IMR-90 (cell line): Measurements from ENCODE around the gene KLC3. TPM values are rescaled to one million over a fixed set of nuclear protein-coding genes. Genes with fewer than 3 reads are reported as not detected.
"Not testable (repeated sequence)": the region's sequence is repeated elsewhere in the genome, so short reads cannot be mapped to it uniquely, and the experiment has no call there.

Source experiments
- ATAC-seq: fragments of 200-7000 bp; cut with Tn5 transposase; 2 replicates; pipeline ENCODE4 v1.9.1; 2020; ENCODE audit warnings: low read depth, mild to moderate bottlenecking, moderate library complexity
- BruUV-seq: library from RNA; stranded (reverse); fragments of 400-500 nt; replicated peaks from 2 replicates; lab custom pipeline; 2021; lab: Mats Ljungman, UMichigan
- CTCF ChIA-PET: fragments of 300-600 bp; formaldehyde crosslinking; extraction: SDS; loops from one replicate; lab custom pipeline; 2021; ENCODE audit warnings: antibody characterized with exemption; lab: Yijun Ruan, JAX
- POLR2A ChIA-PET: fragments of 300-600 bp; sonication (Branson Sonifier 250); formaldehyde crosslinking; loops from one replicate; lab custom pipeline; 2022; ENCODE audit warnings: antibody characterized with exemption; ENCODE audit not compliant: unreplicated experiment; lab: Charles Lee
- DNase-seq: peaks from one replicate; pipeline ENCODE4 v3.0.0; 2013
- H2AFZ ChIP-seq: replicated peaks from 2 replicates; pipeline ENCODE3; 2013; ENCODE audit warnings: low read length, mild to moderate bottlenecking; ENCODE audit not compliant: poor library complexity
- H2AK5ac ChIP-seq: 2 replicates; pipeline ENCODE4 v1.6.1; 2013; ENCODE audit warnings: low read depth, low read length, inconsistent platforms
- H2AK9ac ChIP-seq: replicated peaks from 2 replicates; pipeline ENCODE3; 2013; ENCODE audit warnings: mild to moderate bottlenecking, low read depth, low read length, moderate library complexity; ENCODE audit not compliant: poor library complexity
- H2BK120ac ChIP-seq: 2 replicates; pipeline ENCODE4 v1.6.1; 2013; ENCODE audit warnings: low read depth, low read length, inconsistent platforms
- H2BK15ac ChIP-seq: 3 replicates; pipeline ENCODE4 v1.6.1; 2013; ENCODE audit warnings: low read depth, low read length, inconsistent platforms
- H2BK20ac ChIP-seq: 2 replicates; pipeline ENCODE4 v1.6.1; 2013; ENCODE audit warnings: low read depth, mild to moderate bottlenecking, inconsistent platforms, low read length, moderate library complexity
- H2BK5ac ChIP-seq: 2 replicates; pipeline ENCODE4 v1.6.1; 2013; ENCODE audit warnings: mild to moderate bottlenecking, low read depth, low read length, inconsistent platforms; ENCODE audit not compliant: poor library complexity, severe bottlenecking
- H3K14ac ChIP-seq: replicated peaks from 2 replicates; pipeline ENCODE4 v1.6.1; 2013; ENCODE audit warnings: low read depth, low read length, inconsistent platforms
- H3K18ac ChIP-seq: 2 replicates; pipeline ENCODE4 v1.6.1; 2013; ENCODE audit warnings: low read depth, low read length, control low read depth
- H3K23ac ChIP-seq: 2 replicates; pipeline ENCODE4 v1.6.1; 2013; ENCODE audit warnings: low read depth, low read length, inconsistent platforms
- H3K27ac ChIP-seq: 2 replicates; pipeline ENCODE4 v1.5.1; 2013; ENCODE audit warnings: mild to moderate bottlenecking, control low read depth, low read length; ENCODE audit not compliant: insufficient read depth
- H3K27me3 ChIP-seq: 2 replicates; pipeline ENCODE4 v1.6.1; 2013; ENCODE audit warnings: low read length; ENCODE audit not compliant: control insufficient read depth, insufficient read depth
- H3K36me3 ChIP-seq: 2 replicates; pipeline ENCODE4 v1.6.1; 2013; ENCODE audit warnings: low read length, mixed read lengths; ENCODE audit not compliant: control insufficient read depth, insufficient read depth
- H3K4ac ChIP-seq: 2 replicates; pipeline ENCODE4 v1.6.1; 2013; ENCODE audit warnings: low read depth, low read length, inconsistent platforms
- H3K4me1 ChIP-seq: 2 replicates; pipeline ENCODE4 v1.6.1; 2013; ENCODE audit warnings: low read length, mixed read lengths; ENCODE audit not compliant: control insufficient read depth, insufficient read depth
- H3K4me2 ChIP-seq: 2 replicates; pipeline ENCODE4 v1.6.1; 2013; ENCODE audit warnings: low read depth, mild to moderate bottlenecking, control low read depth, low read length, moderate library complexity
- H3K4me3 ChIP-seq: 2 replicates; pipeline ENCODE4 v1.5.1; 2013; ENCODE audit warnings: low read depth, mild to moderate bottlenecking, control low read depth, low read length, moderate library complexity; ENCODE audit not compliant: insufficient read depth
- H3K56ac ChIP-seq: 2 replicates; pipeline ENCODE4 v1.6.1; 2013; ENCODE audit warnings: low read length, inconsistent platforms; ENCODE audit not compliant: insufficient read depth; ENCODE audit errors: extremely low read depth
- H3K79me1 ChIP-seq, 2 experiments: 2 replicates each; pipeline ENCODE4 v1.6.1; 2013; ENCODE audit warnings: low read length in 2 of 2, inconsistent platforms in 1 of 2, low read depth in 1 of 2
- H3K9ac ChIP-seq: 2 replicates; pipeline ENCODE4 v1.6.1; 2013; ENCODE audit warnings: low read depth, low read length, control low read depth
- H3K9me1 ChIP-seq: 2 replicates; pipeline ENCODE4 v1.6.1; 2013; ENCODE audit warnings: low read length, inconsistent platforms; ENCODE audit not compliant: insufficient read depth
- H3K9me3 ChIP-seq: 2 replicates; pipeline ENCODE4 v1.6.1; 2013; ENCODE audit warnings: low read length; ENCODE audit not compliant: control insufficient read depth, insufficient read depth
- H4K20me1 ChIP-seq: 2 replicates; pipeline ENCODE4 v1.6.1; 2013; ENCODE audit warnings: low read length, inconsistent platforms; ENCODE audit not compliant: insufficient read depth
- H4K5ac ChIP-seq: 2 replicates; pipeline ENCODE4 v1.6.1; 2013; ENCODE audit warnings: mild to moderate bottlenecking, low read depth, low read length, control low read depth
- H4K8ac ChIP-seq, 2 experiments: 2 replicates each; pipeline ENCODE4 v1.6.1; 2013; ENCODE audit warnings: low read depth in 2 of 2, low read length in 2 of 2, control low read depth in 1 of 2, inconsistent platforms in 1 of 2
- H4K91ac ChIP-seq: 2 replicates; pipeline ENCODE4 v1.6.1; 2013; ENCODE audit warnings: low read depth, low read length, inconsistent platforms; ENCODE audit not compliant: insufficient read depth
- FOS ChIP-seq: fragments of 150-350 bp; IDR thresholded peaks from 2 replicates; pipeline ENCODE4 v1.6.1; 2016; ENCODE audit warnings: low read depth, low read length
- MAZ ChIP-seq: IDR thresholded peaks from 2 replicates; pipeline ENCODE4 v1.6.1; 2012; ENCODE audit warnings: low read depth, mild to moderate bottlenecking, low read length, improper control_type of control experiment, moderate library complexity, borderline replicate concordance
- MXI1 ChIP-seq: IDR thresholded peaks from 2 replicates; pipeline ENCODE4 v1.6.1; 2012; ENCODE audit warnings: low read depth, mild to moderate bottlenecking, low read length, moderate library complexity, borderline replicate concordance
- POLR2A ChIP-seq: IDR thresholded peaks from 2 replicates; pipeline ENCODE4 v1.6.1; 2012; ENCODE audit warnings: mild to moderate bottlenecking, low read depth, low read length
- SMC3 ChIP-seq: fragments of 150-350 bp; IDR thresholded peaks from 2 replicates; pipeline ENCODE4 v1.6.1; 2016; ENCODE audit warnings: low read depth, mild to moderate bottlenecking, antibody characterized with exemption, low read length, moderate library complexity
- USF2 ChIP-seq: fragments of 150-350 bp; IDR thresholded peaks from 2 replicates; pipeline ENCODE4 v1.6.1; 2017; ENCODE audit warnings: mild to moderate bottlenecking, antibody characterized with exemption, low read length, low read depth
- WGBS, 2 experiments: methylation state at CpG; one replicate each; pipeline versions ENCODE4 v1.1.5 to v1.1.7; 2013; ENCODE audit warnings: missing lambda C conversion rate in 2 of 2; ENCODE audit not compliant: insufficient read length in 1 of 2; ENCODE audit errors: extremely low coverage in 2 of 2; 5-methylcytosine and 5-hydroxymethylcytosine counted together
- dilution Hi-C: fragments of 300-500 bp; cut with HindIII; formaldehyde crosslinking; loops from one replicate; pipeline ENCODE4 v1.14.3; 2018; ENCODE audit warnings: low sequenced_read_pairs; ENCODE audit not compliant: unreplicated experiment
- in situ Hi-C: fragments of 300-500 bp; cut with MboI; formaldehyde crosslinking; loops from 3 replicates; pipeline ENCODE4 v1.14.3; 2019; ENCODE audit warnings: low sequenced_read_pairs, inconsistent platforms, mixed read lengths
- intact Hi-C: fragments of 100-400 bp; cut with micrococcal nuclease; formaldehyde crosslinking; loops from 2 replicates; pipeline ENCODE4 v1.10.0; 2022
- polyA plus RNA-seq, 3 experiments: library from polyadenylated mRNA; depleted of rRNA; stranded (reverse); fragments of >200 nt; gene quantifications; 2 replicates each; pipeline ENCODE4 v1.2.3, GENCODE V29; 2012; ENCODE audit warnings: low replicate concordance in 1 of 3
- total RNA-seq: library from RNA; depleted of rRNA; stranded (reverse); fragments of >200 nt; gene quantifications from 2 replicates; pipeline ENCODE4 v1.2.3, GENCODE V29; 2012
- TF ChIP-seq, protein P1 (sequence below): conservative IDR thresholded peaks from 2 replicates; pipeline ENCODE4 v1.5.1; 2012; ENCODE audit warnings: mild to moderate bottlenecking, low read depth, low read length, improper control_type of control experiment

The KLC3 gene
- total and polyA plus RNA-seq, 2 of the 4 experiments (the other 2 are of a cell fraction): 0.14 to 0.18 TPM

DNA sequence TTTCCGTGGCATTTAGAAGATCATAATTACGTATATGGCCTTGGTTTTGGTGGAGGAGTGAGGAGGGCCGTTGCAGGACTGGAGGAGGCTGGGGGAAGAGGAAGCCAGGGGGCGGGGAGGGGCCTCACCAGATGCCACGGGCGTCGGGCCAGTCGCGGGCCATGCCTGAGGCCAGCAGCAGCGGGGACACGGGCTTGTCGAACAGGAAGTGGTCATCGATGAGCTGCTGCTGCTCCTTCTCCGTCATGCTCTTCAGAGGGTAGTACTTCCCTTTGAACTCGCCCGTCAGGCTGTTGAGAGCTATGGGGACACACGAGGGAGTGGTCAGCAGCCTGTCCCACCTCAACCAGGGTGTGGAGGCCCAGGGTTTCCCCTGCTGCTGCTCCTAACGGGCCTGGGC lies 28.9 kb upstream of the KLC3 start:
- no peak overlapping the region for H2BK15ac ChIP-seq
- no peak overlapping the region for H3K14ac ChIP-seq
- H3K9me3 ChIP-seq: no peaks in the 10 kb centered on the region
- ChIA-PET CTCF (no interaction called here), POLR2A (no interaction called here)
- H2BK120ac ChIP-seq: no peak overlapping the region
- BruUV-seq: no TSS peak
- H4K8ac ChIP-seq: no peak overlapping the region
- no peak overlapping the region for H2BK5ac ChIP-seq
- intact Hi-C loops (no loop called here), dilution Hi-C loops (no loop called here), in situ Hi-C loops (no loop called here)
- no peak overlapping the region for H3K18ac ChIP-seq
- no peak overlapping the region for H4K91ac ChIP-seq
- TF ChIP-seq FOS: no peak
- TF ChIP-seq MAZ: no peak
- no peak for TF ChIP-seq SMC3
- no peak for TF ChIP-seq MXI1
- no peak for TF ChIP-seq USF2
- TF ChIP-seq POLR2A: no peak
- TF ChIP-seq, protein P1, sequence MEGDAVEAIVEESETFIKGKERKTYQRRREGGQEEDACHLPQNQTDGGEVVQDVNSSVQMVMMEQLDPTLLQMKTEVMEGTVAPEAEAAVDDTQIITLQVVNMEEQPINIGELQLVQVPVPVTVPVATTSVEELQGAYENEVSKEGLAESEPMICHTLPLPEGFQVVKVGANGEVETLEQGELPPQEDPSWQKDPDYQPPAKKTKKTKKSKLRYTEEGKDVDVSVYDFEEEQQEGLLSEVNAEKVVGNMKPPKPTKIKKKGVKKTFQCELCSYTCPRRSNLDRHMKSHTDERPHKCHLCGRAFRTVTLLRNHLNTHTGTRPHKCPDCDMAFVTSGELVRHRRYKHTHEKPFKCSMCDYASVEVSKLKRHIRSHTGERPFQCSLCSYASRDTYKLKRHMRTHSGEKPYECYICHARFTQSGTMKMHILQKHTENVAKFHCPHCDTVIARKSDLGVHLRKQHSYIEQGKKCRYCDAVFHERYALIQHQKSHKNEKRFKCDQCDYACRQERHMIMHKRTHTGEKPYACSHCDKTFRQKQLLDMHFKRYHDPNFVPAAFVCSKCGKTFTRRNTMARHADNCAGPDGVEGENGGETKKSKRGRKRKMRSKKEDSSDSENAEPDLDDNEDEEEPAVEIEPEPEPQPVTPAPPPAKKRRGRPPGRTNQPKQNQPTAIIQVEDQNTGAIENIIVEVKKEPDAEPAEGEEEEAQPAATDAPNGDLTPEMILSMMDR: no peak
- no peak overlapping the region for H3K4me3 ChIP-seq
- H2AK9ac ChIP-seq: no peak overlapping the region
- H3K9ac ChIP-seq: no peak overlapping the region
- peaks cover 22% of the 10 kb centered on the region for H3K27me3 ChIP-seq
- DNase-seq: no peak
- 0 out of 2 replicates have a peak, but pooled peaks cover 3% of the 10 kb centered on the region for H3K9me1 ChIP-seq
- no peak overlapping the region for H4K5ac ChIP-seq
- H3K4me1 ChIP-seq: no peaks in the 10 kb centered on the region
- no peak for ATAC-seq
- no peak overlapping the region for H3K27ac ChIP-seq
- H2AK5ac ChIP-seq: no peak overlapping the region
- no peak overlapping the region for H2BK20ac ChIP-seq
- H3K36me3 ChIP-seq: no peaks in the 10 kb centered on the region
- 43% methylated on average over 11 of the region's 18 CpGs; no CpG with 5 or more reads in 1 of the 2 experiments for whole genome bisulfite sequencing, 2 experiments
- H3K79me1 ChIP-seq: no peaks in the 10 kb centered on the region
- H3K4ac ChIP-seq: no peak overlapping the region
- H3K23ac ChIP-seq: no peak overlapping the region
- no peak overlapping the region for H3K4me2 ChIP-seq
- H4K20me1 ChIP-seq: no peaks in the 10 kb centered on the region
- peak overlapping the region; percentile 78 for H2AFZ ChIP-seq
- H3K56ac ChIP-seq: no peak overlapping the region

DNA sequence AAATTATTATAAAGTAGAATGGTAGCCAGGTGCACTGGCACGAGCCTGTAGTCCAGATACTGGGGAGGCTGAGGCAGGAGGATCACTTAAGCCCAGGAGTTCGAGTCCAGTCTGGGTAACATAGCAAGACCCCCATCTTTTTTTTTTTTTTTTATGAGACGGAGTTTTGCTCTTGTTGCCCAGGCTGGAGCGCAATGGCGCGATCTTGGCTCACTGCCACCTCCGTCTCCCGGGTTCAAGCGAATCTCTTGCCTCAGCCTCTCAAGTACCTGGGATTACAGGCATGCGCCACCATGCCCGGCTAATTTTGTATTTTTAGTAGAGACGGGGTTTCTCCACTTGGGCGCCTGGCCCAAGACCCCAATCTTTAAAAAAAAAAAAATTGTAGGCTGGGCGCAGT lies 28.3 kb upstream of the KLC3 start:
- H3K14ac ChIP-seq, H3K79me1 ChIP-seq, H3K9me3 ChIP-seq, H2AK9ac ChIP-seq, POLR2A ChIA-PET, DNase-seq, H3K56ac ChIP-seq, BruUV-seq, H2BK5ac ChIP-seq, H4K20me1 ChIP-seq, intact Hi-C loops, H3K4me2 ChIP-seq, H4K8ac ChIP-seq, dilution Hi-C loops, H2BK20ac ChIP-seq, CTCF ChIA-PET, H3K9me1 ChIP-seq, H4K5ac ChIP-seq, H2AFZ ChIP-seq, H3K23ac ChIP-seq, H3K9ac ChIP-seq, H3K36me3 ChIP-seq, H2BK15ac ChIP-seq, H3K27ac ChIP-seq, ATAC-seq, H4K91ac ChIP-seq, H3K4me3 ChIP-seq, H2AK5ac ChIP-seq, H2BK120ac ChIP-seq, H3K4ac ChIP-seq, in situ Hi-C loops, H3K4me1 ChIP-seq, H3K18ac ChIP-seq: not testable (repeated sequence)
- WGBS, 2 experiments: no CpG with 5 or more reads among the region's 14 CpGs
- peaks cover 24% of the 10 kb centered on the region for H3K27me3 ChIP-seq
